AG09319 (cell line): ENCODE measurements around the gene MRS2.
"Not testable (repeated sequence)": the region's sequence is repeated elsewhere in the genome, so short reads cannot be mapped to it uniquely, and the experiment has no call there.

Source experiments
- DNase-seq: peaks from one replicate; pipeline ENCODE4 v3.0.0-alpha.2; 2010; ENCODE audit warnings: low read depth; ENCODE audit errors: extremely low read depth
- TF ChIP-seq, protein P1 (sequence below): IDR thresholded peaks from 2 replicates; pipeline ENCODE4 v1.5.1; 2011; ENCODE audit warnings: low read depth, mild to moderate bottlenecking, inconsistent platforms, low read length, moderate library complexity

Gene MRS2

DNA sequence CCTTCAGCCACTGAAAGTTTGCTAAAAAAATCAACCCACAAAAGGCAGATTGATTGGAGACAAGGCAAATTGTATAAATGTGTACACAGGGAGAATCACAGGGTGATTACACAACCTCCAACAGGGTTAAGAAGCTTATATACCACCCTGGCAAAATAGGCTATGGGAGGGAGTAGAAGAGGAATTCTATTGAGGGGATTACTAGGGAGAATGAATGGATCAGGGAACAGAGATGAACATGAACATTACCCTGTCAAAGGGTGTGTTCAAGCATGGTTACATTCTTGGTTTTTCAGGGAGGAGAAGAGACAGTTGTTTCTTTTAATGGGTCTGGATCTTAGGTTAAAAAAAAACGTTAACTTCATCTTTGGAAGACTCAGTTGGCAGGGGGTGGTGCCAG lies 5.1 kb upstream of the MRS2 start:
- TF ChIP-seq, protein P1, sequence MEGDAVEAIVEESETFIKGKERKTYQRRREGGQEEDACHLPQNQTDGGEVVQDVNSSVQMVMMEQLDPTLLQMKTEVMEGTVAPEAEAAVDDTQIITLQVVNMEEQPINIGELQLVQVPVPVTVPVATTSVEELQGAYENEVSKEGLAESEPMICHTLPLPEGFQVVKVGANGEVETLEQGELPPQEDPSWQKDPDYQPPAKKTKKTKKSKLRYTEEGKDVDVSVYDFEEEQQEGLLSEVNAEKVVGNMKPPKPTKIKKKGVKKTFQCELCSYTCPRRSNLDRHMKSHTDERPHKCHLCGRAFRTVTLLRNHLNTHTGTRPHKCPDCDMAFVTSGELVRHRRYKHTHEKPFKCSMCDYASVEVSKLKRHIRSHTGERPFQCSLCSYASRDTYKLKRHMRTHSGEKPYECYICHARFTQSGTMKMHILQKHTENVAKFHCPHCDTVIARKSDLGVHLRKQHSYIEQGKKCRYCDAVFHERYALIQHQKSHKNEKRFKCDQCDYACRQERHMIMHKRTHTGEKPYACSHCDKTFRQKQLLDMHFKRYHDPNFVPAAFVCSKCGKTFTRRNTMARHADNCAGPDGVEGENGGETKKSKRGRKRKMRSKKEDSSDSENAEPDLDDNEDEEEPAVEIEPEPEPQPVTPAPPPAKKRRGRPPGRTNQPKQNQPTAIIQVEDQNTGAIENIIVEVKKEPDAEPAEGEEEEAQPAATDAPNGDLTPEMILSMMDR = no peak
- DNase-seq = no peak

DNA sequence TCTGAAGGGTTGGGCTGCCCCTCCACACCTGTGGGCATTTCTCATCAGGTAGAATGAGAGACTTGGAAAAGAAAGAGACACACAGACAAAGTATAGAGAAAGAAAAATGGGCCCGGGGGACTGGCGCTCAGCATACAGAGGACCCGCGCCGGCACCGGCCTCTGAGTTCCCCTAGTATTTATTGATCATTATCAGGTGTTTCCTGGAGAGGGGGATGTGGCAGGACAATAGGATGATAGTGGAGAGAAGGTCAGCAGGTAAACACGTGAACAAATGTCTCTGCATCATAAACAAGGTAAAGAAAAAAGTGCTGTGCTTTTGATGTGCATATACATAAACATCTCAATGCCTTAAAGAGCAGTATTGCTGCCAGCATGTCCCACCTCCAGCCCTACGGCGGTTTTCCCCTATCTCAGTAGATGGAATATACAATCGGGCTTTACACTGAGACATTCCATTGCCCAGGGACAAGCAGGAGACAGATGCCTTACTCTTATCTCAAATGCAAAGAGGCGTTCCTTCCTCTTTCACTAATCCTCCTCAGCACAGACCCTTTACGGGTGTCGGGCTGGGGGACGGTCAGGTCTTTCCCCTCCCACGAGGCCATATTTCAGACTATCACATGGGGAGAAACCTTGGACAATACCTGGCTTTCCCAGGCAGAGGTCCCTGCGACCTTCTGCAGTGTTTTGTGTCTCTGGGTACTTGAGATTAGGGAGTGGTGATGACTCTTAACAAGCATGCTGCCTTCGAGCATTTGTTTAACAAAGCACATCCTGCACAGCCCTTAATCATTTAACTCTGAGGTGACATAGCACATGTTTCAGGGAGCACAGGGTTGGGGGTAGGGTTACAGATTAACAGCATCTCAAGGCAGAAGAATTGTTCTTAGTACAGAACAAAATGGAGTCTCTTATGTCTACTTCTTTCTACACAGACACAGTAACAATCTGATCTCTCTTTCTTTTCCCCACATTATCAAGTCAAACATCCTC lies 2.4 kb upstream of the MRS2 start:
- DNase-seq = not testable (repeated sequence)

DNA sequence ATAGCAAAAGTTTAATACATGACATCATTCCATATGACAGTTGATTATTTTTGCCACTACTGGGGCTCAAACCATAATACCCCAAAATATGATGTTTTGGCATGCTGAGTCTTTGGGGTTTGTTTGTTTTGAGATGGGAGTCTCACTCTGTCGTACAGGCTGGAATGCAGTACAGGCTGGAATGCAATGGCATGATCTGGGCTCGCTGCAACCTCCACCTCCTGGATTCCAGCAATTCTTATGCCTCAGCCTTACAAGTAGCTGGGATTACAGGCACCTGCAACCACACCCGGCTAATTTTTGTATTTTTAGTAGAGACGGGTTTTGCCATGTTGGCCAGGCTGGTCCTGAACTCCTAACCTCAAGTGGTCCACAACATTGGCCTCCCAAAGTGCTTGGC lies 1.3 kb upstream of the MRS2 start:
- DNase-seq = no peak
- TF ChIP-seq, protein P1 = no peak

DNA sequence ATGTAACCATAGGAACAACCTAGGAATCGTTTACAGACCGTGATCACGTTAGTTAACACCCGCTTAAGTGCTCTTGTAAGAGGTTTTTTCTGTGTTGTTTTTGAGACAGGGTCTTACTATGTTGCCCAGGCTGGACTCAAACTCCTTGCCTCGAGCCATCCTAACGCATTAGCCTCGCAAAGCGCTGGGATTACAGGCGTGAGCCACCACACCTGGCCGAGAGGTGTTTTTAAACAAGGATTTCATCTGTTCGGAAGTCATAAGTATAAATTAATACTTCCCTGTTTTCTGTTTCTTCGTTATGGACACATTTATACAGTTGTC lies 727 bp downstream of the MRS2 start:
- DNase-seq = no peak
- TF ChIP-seq, protein P1 = no peak

DNA sequence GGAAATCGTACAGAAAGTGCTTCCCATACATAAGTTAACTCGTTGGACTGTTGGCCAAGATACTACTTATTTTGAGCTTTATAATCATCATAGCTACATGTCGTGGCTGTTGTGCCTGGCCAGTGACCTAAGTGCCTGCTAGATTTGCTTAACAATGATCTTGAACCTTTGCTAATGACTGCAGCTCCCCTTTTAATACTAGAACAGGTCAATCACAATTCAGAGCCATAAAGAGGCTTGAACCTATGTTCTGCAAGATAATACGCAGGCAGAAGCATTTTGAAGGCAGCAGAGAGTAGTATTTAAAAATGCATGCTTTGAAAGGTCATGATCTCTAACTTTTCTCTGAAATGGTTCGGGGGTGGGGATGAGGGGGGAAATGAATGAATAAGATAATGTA lies 2.5 kb downstream of the MRS2 start:
- DNase-seq = no peak
- TF ChIP-seq, protein P1 = no peak

DNA sequence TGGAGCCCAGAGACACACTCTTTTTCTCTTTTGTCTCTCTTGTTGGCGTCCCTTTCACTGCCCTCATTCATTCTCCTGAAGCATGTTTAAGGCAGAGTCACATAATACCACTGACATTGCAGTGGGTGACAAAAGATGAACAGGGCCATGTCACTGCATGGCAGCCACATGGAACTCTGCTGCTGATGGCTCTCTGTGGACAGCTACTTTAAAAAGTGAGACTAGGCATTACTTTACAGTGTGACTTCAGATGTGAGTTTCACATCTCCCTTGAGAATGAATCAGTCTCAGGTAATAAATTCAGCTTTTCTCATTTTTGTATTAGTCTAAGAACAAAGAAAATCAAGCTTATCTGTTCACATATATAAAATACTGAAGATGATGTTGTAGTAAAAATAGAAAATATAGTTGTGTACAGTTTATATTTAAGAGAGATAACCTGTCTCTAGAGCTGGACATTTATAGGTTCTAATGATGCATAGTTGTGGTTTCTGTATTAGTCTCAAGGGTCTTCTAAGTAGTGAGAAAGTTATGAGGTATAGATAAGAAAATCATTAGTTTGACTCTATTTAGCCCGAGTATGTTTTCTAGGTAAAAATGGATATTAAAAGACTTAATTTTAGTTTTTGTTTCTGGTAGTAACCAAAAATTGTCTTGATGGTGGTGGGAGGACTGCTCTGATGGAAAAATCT lies 6.1 kb downstream of the MRS2 start:
- DNase-seq = no peak
- TF ChIP-seq, protein P1 = no peak

DNA sequence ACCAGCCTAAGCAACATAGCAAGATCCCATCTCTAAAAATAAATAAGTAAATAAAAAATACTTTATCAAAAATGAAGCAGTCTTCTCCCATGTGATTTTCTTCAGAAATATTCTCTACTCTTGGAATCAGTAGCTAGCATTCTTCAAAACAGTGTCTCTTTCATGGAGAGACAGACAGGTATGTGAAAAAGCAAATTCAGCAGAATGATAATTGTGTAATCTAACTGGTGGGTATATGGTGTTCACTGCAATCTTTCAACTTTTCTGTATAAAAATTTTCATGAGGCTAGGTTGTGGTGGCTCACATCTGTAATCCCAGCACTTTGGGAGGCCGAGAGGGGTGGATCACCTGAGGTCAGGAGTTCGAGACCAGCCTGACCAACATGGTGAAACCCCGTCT lies 7.9 kb downstream of the MRS2 start:
- TF ChIP-seq, protein P1 = no peak
- DNase-seq = no peak
